ENCODE results near the gene SLC16A12. TPM values are rescaled to one million over a fixed set of nuclear protein-coding genes. Genes with fewer than 3 reads are reported as not detected.

The SLC16A12 gene
- total and polyA plus RNA-seq, 2 of the 13 experiments (the other 11 are each of a cell fraction or from before 2014, with no cell fraction given): 0.02 TPM; not detected in 1

- 0 out of 5 replicates have a peak, but pooled peaks cover 0 to 3% of the 10 kb centered on the region in 2 experiments for H3K36me3 ChIP-seq (replicated peaks in 1 of 2; ENCODE audit: control insufficient read depth in 1 of 2, insufficient read depth in 2 of 2, low read length in 2 of 2)
- CTCF ChIA-PET (ENCODE audit: low intra/inter-chr PET ratio, low total read pairs): no interaction called here
- no peak for DNase-seq (ENCODE audit: low spot score)
- no peaks in the 10 kb centered on the region for H4K20me1 ChIP-seq (ENCODE audit: insufficient read depth, low read length)
- H3K4me2 ChIP-seq (ENCODE audit: low read depth, low read length): no peak overlapping the region
- no peak for FAIRE-seq
- no peaks in the 10 kb centered on the region for H3K27me3 ChIP-seq (ENCODE audit: control insufficient read depth in 1 of 2, insufficient read depth in 2 of 2, low read length in 2 of 2)
- intact Hi-C loops (cut with micrococcal nuclease; ENCODE audit: unreplicated experiment) (no loop called here), in situ Hi-C loops (cut with HindIII; ENCODE audit: extremely low pct_ligation_motif_present, low pct_unique_long_range_greater_than_20kb) (no loop called here)
- no peaks in the 10 kb centered on the region for H3K9me3 ChIP-seq (ENCODE audit: low read length)
- POLR2A ChIA-PET: interaction anchor here (0.7 kb wide), 1 partner anchor 122 kb away, joined by 6 read pairs; no protein-coding TSS in a partner anchor
- H3K9ac ChIP-seq (ENCODE audit: insufficient read depth, low read depth, low read length): no peak overlapping the region
- no peaks in the 10 kb centered on the region for H3K79me2 ChIP-seq (ENCODE audit: insufficient read depth, low read length)
- no peak overlapping the region for H3K27ac ChIP-seq (ENCODE audit: extremely low read length, insufficient read depth, low read length)
- peaks cover 20% of the 10 kb centered on the region for H3K4me1 ChIP-seq (ENCODE audit: insufficient read depth, low read length)
- H3K4me3 ChIP-seq (replicated peaks in 1 of 3; ENCODE audit: insufficient read depth in 1 of 3, low read depth in 2 of 3, low read length in 3 of 3): no peak overlapping the region
- no TSS peak for BruUV-seq (replicated peaks)
- WGBS (ENCODE audit: low lambda C conversion rate): 75% methylated on average over 1 of the region's 1 CpG
- ATAC-seq: no peak
- no peak overlapping the region for H2AFZ ChIP-seq (ENCODE audit: low read length)
- TF ChIP-seq FIP1L1 (IDR thresholded peaks at IDR 0.05; ENCODE audit: borderline replicate concordance, insufficient read depth, low read depth, low read length) (no peak), ZNF317 (CRISPR knock-in tag; IDR thresholded peaks at IDR 0.05) (no peak), ZNF841 (CRISPR knock-in tag; IDR thresholded peaks at IDR 0.05; ENCODE audit: borderline replicate concordance) (no peak), RXRA (CRISPR knock-in tag; IDR thresholded peaks at IDR 0.05) (no peak), MLX (CRISPR knock-in tag; IDR thresholded peaks at IDR 0.05) (no peak), SIX4 (CRISPR knock-in tag; IDR thresholded peaks at IDR 0.05) (no peak), ZNF800 (CRISPR knock-in tag; IDR thresholded peaks at IDR 0.05) (no peak), NFKBIZ (CRISPR knock-in tag; IDR thresholded peaks at IDR 0.05) (no peak), ZNF75D (CRISPR knock-in tag; IDR thresholded peaks at IDR 0.05; ENCODE audit: borderline replicate concordance) (no peak), KAT7 (CRISPR knock-in tag; IDR thresholded peaks at IDR 0.05; ENCODE audit: borderline replicate concordance) (no peak), ZC3H13 (CRISPR knock-in tag; IDR thresholded peaks at IDR 0.05) (no peak), BCLAF1 (IDR thresholded peaks at IDR 0.05) (no peak), KLF13 (CRISPR knock-in tag; IDR thresholded peaks at IDR 0.05) (no peak), FOXA1 (IDR thresholded peaks at IDR 0.05) (no peak), FOXA1 (CRISPR knock-in tag; IDR thresholded peaks at IDR 0.05) (no peak), E2F1 (CRISPR knock-in tag; IDR thresholded peaks at IDR 0.05) (no peak), RARG (CRISPR knock-in tag; IDR thresholded peaks at IDR 0.05; ENCODE audit: low read depth) (no peak), TOE1 (CRISPR knock-in tag; IDR thresholded peaks at IDR 0.05) (no peak), ZNF512 (CRISPR knock-in tag; IDR thresholded peaks at IDR 0.05) (no peak)
These were observed 135.4 kb downstream of the SLC16A12 start for GRCh38 chr10:89399956-89400355.
